Amniotic stem cell (primary cell): ENCODE measurements around the gene DAB2IP.
"Not testable (repeated sequence)": the region's sequence is repeated elsewhere in the genome, so short reads cannot be mapped to it uniquely, and the experiment has no call there.

Experiments
- DNase-seq: peaks from one replicate; lab custom pipeline; 2025; lab: John Stamatoyannopoulos, UW

Gene DAB2IP

DNA sequence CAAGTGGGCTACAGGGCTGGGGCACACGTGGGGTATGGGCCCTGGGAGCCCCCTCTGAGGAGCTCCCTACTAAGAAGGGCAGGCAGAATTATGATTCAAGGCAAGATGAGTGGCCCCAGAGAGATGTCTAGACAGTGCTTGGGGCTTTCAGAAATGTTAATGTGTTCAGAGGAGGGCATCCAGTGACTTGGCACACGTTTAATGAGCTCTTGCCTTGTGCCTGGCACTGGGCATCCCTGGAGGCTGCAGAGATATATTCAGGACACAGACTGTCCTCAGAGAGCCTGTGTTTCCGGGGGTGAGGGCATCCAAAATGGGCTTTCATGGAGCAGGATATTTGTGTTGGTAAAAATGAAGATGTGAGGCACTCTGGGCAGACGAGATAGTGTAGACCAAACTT, 25.4 kb upstream of the DAB2IP start:
- DNase-seq: no peak

DNA sequence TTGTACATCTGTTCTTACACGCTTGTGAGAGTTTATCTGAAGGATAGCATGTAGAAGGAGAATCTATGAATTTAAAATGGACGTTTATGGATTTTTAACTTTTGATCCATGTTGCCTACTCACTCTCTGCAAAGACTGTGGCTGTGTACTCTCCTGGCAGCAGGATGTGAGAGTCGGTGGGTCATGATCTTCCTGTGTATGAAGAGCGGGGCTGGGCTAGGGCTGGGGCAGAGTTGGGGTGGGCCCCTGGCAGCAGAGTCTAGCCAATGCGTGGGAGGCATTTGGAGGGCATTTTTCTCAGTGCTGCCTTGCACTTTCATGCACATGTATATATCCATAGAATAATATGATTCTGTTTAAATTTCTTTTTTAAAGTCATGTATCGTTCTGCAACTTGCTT, 24.0 kb upstream of the DAB2IP start:
- no peak for DNase-seq

DNA sequence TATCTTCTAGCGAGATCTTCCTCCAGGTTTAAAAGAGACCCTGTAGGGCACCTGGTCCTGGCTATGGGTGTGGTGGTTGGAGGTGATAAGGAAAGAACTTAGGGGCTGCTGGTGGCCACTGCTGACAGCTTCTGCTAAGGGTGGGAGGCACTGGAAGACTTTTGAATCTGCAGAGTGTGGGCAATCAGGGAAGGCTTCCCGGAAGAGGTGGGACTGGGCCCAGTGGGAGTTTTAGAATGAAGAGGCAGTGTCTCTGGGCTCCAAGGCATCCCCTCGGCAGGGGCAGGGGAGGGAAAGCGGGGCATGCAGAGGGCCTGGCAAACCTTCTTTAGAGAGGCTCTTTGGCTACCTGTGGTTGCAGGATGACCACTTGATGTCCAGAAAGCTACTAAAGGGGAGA, 23.0 kb upstream of the DAB2IP start:
- no peak for DNase-seq

DNA sequence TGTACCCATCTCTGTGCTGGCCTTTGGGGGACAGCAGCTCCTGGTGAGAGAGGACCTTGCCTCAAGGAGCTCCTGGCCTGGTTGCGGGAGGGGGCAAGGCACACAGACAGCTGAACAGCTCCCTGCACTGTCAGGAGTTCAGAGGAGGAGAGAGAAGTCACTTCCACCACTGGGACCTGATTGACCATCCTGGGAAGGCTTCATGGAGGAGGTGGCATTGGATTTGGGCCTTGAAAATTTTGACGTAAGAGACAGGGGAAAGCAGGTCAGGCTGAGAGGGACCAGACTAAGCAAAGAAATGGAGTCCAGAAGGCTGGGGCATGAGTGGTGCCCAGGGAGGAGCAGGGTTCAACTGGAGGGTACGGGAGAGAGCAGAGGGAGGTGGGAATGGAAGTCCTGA, 20.3 kb upstream of the DAB2IP start:
- DNase-seq: no peak

DNA sequence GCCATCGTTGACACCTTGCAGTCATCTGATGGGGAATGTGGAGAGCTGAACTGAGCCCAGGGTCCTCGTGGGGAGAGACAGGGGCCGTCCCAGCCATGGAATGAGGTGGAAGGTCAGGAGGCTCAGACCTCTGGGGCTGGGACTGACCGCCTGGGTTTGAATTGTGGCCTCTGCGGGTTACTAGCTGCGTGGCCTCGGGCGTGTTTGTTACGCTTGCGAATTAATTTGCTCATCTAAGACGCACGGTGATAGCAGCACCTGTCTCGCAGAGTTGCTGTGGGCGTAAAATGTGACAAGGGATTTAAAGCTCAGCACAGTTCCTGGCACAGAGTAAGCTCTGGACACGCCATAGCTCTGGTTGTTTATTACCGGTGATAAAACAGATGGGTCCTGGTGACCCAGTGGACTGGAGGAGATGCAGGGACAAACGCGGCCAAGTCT, 19.4 kb upstream of the DAB2IP start:
- DNase-seq: no peak

DNA sequence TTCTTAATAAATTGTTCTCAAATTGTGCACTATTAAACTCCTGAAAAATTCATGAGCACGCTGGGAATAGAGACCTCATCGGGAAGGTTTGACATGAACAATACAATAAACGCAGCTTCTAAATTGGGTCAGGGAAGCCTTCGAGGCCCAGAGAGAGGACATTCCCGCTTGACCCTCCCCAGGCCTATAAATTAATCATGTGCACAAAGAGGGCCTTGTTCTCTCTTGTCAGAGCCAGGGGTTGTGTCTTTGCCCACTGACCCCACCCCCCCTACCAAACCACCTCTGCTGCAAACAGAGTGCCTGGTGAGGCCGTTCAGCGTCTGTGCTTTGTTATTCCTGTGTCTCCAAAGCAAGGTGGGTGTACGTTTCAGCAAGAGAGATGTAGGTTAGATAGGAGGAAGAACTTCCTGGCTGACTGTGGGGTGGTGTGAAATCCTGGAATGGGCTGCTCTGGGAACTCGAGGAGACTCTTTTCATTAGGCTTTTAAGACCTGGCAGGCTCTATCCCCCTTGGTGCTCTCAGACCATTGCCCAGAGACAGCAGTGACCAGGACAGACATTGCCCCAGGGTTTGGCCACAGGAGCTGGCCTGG, 18.2 kb upstream of the DAB2IP start:
- no peak for DNase-seq

DNA sequence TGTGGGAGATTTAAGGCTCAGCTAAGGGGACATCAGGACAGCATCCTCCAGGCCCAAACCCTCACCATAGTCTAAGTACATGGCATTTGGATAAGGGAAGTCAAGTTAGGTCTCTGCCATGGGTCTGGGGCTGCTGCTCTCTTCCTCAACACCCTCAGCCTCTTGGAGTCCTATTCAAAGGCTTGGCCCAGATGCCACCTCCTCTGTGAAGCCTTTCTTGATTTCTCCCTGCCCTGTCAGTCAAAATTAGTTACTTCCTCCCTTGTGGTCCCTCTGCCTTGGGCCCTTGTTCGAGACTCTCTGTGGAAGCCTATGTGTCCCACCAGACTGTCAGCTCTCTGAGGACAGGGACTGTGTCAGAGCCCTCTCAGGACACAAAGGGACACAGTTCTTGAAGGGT, 17.7 kb upstream of the DAB2IP start:
- DNase-seq: no peak

DNA sequence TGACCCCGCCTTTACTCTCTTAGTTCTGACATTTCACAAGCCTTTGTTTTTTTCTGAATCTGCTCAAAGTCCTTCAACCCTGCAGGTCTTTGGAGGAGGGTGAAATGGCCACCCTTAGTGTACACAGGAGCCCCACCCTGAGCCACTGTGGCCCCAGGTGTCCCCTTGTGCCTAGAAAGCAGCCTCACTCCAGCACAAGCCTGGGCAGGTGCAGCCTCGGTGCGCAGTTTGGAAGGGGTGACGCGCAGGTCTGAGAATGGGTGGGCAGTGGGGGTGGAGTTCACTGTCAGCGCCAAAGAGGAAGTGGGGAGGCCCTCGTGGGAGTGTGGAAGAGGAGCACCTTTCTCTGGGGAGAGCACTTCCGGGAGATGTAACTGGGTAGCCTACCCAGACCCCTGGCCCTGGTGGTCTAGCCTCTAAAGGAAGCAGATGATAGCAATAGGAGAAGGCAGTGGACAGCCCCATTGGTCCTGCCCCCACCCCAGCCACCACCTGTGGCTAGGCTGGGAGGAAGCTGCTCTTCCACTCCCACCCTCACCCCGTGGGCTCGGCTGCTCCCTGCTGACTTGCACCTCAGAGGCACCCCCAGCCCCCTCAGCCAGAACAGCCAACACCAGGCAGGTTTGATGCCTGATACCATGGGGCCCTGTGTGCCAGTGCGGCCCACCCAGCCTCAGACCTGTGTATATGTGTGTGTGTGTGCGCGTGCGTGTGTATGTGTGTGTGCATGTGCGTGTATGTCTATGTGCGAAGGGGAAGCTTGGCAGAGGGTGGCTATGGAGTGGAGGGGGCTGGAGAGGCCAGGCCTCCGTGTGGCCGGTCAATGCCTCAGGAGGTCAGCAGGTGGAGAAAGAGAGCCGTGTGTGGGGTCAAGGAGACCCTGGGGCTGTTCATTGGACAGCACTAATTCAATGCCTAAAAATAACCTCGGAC, 16.8 kb upstream of the DAB2IP start:
- DNase-seq: no peak

DNA sequence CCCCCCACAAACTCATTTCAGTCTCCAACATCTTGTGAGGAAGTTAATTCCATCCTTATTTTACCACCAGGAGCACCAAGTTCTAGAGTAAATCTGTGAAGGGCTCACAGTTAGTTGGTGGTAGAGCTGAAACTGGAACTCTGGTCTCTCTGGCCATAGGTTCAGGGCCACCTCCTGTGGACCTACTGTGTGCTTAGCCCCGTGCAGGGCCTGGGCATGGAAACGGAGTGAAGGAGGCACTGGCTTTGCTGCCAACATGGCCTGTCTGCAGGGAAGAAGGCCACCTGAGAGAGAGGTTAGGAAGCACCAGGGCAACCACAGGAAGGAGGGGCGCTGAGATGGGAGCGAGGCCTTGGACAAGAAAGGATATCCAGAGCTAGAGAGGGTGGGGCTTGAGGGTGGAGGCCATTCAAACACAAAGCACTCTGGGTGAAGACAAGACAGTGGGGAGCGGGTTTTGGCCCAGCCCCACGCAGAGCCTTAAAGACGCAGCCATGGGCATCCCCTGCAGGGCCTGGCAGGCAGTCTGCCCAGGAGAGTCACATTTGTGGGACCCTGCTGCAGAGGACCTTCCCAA, 16.0 kb upstream of the DAB2IP start:
- no peak for DNase-seq

DNA sequence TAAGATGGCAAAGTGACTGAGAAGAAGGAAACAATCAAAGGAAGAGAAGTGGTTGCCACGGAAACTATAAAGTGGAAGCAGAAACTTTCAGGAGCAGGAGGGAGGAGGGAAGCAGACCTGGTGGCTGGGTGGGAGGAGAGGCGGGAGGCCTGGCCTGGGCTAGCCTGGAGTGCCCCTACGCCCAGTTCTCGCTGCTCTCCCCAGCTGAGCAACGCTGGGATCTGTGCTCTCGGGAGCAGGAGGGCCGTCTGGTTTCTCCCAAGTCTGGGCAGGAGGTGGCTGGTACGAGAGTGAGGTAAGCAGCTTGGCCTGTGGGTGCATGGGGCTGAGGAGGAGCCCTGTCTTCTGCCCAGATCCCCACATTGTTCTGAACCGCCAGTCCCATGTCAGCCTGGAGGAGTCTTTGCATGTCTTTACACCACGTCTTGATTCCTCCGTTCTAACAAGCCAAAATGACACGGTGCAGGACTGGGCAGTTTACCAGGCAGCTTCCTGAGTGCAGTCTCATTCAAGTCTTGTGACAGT, 15.0 kb upstream of the DAB2IP start:
- DNase-seq: no peak

DNA sequence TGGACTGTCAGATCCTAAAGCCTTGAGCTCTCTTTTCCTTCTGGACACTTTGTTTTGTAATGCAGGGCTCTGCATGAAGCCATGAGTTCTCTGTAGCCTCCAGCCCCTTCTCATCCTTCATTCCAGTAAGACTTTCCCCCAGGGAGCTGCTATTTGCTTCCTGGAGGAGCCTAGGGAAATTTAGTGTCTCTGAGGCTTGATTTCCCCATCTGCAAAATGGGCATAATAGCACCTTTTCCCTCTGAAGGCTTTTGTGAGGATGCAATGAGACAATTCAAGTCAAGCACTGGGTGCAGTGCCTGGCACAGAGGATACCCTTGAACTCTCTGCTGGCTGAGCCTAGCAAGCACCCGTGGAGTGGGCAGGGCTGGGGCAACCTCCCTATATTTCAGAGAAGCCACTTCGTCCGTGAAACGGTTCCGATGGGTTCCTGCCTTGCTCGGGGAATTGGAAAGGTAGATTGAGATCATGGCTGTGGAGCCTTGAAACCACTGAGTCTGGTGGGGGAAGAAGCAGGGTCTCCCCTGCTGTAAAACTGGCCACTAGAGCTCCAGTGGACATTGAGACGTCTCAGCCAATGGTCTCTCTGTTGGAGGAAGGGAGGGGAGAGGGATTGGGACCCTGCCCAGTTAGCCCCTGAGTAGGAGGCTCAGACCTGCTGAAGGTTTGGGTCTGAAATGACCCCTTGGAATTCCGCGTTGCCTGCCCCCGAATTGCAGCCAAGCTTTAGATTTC, 14.3 kb upstream of the DAB2IP start:
- no peak for DNase-seq

DNA sequence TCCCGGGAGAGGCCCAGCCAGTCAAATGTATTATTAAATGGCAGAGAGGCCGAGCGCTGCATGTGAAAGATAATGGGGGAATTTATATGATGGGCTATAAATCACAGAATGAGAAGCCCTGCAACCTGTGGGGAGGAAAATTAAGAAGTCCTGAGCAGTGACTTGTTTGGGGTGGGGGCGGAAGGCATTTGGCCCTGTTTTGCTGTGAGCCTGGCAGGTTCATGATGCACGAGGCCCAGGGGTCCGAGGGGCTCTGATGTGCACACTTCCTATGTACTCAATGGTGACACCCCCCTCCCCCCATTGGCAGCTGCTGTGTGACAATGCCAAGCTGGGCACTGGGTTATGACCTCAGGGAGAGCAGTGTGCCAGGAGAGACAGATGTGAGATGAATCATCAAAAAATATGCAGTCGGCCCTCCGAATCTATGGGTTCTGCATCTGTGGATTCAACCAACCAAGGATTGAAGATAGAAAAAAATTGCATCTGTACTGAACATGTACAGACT, 13.7 kb upstream of the DAB2IP start:
- DNase-seq: no peak

DNA sequence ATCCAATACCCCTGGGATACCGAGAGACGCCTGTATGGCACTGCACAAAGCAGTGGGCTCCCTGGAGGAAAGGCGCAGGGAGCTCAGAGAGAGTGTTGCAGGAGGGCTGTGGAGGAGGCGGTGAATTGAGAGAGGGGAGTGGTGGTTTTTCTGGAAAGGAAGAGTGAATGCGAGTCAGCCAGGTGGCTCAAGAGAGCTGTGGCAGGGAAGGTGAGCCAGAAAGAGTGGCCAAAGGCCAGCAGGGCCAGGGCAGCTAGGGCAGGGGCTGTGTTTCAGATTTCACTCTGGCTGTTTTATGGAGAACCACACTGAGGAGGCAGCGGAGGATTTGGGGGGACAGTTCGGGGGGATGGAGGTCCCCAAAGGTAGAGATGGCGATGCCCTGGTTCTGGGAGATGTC, 13.0 kb upstream of the DAB2IP start:
- no peak for DNase-seq

DNA sequence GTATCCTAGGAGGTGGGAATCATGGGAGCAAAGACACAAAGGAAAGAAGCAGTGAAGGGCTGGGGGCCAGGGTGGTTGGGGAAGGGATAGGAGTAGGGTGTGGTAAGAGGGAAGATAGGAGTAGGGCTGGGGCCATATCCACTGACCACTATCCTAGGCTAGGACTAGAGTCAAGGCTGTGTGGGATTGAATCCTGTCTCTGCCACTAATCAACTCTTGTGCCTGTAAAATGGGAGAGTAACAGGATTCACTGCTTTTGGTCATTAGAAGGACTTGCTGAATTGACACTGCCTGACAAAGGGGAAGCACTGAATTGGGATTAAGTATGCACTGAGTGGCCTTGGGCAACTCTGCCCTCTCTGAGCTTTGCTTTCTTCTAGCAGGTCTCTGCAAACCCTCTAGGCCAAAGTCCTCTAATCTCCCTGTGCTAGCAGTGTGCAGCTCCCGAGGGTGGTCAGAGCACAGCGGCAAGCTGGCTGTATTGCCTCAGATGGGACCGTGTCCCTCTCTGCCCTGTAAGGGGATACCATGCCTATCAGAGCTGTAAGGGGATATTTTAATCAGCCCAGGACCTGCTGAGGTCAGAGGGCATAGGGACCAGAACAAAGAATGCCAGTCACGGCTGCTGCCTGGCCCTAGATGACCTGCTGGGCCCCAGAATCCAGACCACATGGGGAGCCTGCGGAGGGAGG, 12.4 kb upstream of the DAB2IP start:
- DNase-seq: no peak

DNA sequence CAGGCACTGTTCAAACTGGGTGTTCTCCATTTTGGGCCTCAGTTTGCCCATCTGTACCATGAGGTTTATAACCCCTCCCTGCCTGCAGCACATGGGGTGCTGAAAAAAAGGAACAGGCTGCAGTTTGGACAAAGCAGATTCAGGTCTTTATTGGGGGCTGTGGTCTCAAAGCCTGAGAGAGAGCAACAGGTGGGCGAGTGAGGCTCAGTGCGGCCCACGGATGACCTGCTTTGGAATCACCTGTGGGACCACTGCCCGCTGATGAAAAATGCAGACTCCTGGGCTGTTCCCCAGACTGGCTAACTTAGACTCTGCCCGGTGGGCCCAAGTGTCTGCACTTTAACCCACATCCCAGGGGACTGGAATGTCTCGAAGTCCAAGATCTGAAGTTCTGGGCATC, 11.8 kb upstream of the DAB2IP start:
- no peak for DNase-seq

DNA sequence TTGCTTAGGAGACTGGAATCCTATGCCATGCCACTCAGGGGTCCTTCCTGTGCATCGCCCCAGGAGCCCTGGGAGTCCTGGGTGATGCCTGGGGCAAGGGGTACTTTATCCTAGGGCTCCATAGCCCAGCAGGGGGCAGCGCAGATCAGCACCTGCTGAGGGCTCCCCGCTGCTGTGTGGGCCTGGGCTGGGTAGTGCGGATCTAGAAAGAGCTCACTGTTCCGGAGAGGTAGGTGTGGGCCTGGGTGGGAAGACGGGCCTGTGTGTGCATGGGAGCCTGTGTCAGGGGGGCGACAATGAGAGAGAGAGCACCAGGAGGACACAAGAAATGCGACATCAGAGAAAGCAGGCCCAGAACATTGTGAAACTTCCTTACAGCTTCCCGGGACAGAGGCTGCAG, 11.4 kb upstream of the DAB2IP start:
- DNase-seq: no peak

DNA sequence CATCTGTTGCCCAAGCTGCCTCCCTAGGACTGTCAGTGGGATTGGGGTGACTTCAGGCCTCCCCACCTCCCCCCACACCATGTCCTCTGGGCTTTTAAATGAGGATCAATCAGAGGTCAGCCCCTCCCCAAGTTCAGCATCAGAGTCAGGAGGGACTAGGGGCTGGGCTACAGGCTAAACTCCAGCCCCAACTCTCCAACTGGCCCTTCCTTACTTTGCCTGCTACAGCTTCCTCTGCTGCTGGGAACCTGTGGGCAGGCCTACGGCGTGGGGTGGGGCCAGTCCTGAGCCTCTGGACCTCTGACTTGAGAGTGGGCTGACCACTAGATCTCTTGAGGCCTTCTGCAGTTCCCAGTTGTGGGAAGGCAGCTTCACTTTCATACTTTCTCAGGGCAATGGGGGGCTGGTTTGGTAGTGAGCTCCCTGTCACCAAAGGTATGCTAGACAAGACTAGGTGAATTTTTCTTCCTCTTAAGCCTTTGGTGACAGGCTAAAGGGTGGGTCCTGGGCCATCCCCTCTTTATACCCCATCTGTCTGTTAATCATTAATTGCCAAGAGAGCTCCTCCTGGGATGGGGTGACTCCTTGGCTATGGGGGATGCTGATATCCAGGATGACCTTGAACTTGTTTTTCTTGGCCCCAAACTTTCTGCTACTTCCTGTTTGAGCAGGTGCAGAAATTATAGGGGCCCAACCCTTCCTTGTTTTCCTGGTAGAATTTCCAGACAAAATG, 10.8 kb upstream of the DAB2IP start:
- DNase-seq: no peak

DNA sequence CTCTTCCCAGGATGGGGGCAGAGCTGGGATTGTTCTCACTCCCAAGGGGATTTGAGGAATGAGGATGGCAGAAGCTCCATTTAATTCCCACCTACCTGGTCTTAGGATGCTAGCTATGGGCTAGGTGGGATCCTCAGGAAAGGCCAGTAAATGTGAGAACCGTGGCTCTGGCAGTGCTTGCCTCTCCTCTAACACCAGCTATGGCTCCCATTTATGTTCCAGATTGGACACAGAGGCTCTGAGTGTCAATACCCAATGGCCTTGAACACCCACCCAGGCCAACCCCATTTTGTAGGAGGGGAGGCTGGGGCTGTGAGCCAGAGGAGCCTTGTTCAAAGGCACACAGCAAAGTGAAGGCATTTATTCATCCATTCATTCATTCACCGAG, 10.2 kb upstream of the DAB2IP start:
- DNase-seq: no peak

DNA sequence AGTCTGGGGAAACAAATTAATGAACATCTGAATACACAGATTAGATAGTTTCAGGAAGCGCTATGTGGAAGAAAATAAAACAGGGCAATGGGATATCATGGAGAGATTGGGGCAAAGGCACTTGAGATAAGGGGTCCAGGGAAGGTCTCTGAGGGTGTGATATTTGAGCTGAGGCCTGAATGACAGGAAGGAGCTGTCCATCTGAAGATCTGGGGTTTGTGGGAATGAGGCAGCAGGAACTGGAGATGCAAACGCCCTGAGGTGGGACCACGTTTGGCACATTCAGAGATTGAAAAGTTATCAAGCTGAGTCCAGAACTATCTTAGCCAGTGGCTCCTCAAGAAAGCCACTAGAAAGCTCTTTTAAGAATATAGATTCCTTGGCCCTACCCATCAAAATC, 8.7 kb upstream of the DAB2IP start:
- DNase-seq: no peak

DNA sequence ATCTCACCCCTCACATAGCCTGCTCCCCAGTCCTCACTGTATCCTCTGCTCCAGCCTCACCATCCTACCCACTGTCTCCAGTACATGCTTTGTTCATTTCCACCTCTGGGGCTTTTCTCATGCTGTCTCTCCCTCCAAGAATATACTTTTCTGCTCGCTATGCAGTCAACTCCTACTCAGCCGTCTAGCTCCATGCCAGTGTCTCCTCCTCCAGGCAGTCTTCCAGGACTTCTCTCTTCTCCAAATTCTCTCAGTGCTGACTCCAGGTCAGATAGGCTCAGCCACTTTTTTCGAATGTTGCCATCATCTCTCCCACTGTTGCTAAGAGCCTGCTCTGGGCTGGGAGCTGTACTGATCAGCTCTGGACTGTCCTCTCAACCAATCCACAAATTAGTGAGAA, 8.0 kb upstream of the DAB2IP start:
- no peak for DNase-seq

DNA sequence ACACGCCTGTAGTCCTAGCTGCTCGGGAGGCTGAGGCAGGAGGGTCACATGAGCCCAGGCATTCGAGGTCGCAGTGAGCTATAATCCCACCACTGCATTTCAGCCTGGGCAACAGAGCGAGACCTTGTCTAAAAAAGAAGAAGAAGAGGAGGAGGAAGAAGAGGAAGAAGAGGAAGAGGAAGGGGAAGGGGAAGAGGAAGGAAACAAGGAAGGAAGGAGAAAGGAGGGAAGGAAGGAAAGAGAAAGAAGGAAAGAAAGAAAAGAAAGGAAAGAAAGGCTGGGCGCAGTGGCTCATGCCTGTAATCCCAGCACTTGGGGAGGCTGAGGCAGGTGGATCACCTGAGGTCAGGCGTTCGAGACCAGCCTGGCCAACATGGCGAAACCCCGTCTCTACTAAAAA, 7.4 kb upstream of the DAB2IP start:
- DNase-seq: not testable (repeated sequence)
